ENCODE data around the gene PGA5. TPM values are rescaled to one million over a fixed set of nuclear protein-coding genes. Genes with fewer than 3 reads are reported as not detected.

The PGA5 gene
- total RNA-seq, 1 experiment from 2014 or later = not detected

- Mint-ChIP-seq H3K4me3 (ENCODE audit: unreplicated experiment) (no peak overlapping the region), H3K27ac (ENCODE audit: low read depth, unreplicated experiment) (no peak overlapping the region), H3K4me1 (ENCODE audit: insufficient read depth, unreplicated experiment) (no peaks in the 10 kb centered on the region), H3K9me3 (ENCODE audit: unreplicated experiment) (no peaks in the 10 kb centered on the region), H3K27me3 (ENCODE audit: insufficient read depth, unreplicated experiment) (no peaks in the 10 kb centered on the region), H3K36me3 (ENCODE audit: insufficient read depth, unreplicated experiment) (peaks cover 7% of the 10 kb centered on the region)
- CTCF ChIA-PET = interaction anchor here (0.7 to 1.5 kb wide), 3 partner anchors 20 to 497 kb away, joined by 3 to 4 read pairs (median 3); no protein-coding TSS in a partner anchor
- DNase-seq (ENCODE audit: unreplicated experiment) = peak; percentile 79
- BruUV-seq (replicated peaks) = no TSS peak
- TF ChIP-seq CTCF (IDR thresholded peaks at IDR 0.05; ENCODE audit: unreplicated experiment) = no peak
- intact Hi-C loops (cut with micrococcal nuclease) = no loop called here
- POLR2A ChIA-PET = interaction anchor here (0.6 to 1.4 kb wide), 5 partner anchors 24 to 1135 kb away, joined by 3 to 8 read pairs (median 3); no protein-coding TSS in a partner anchor
These were observed 32.5 kb downstream of the PGA5 start for GRCh38 chr11:61273178-61274078.

- TF ChIP-seq CTCF (IDR thresholded peaks at IDR 0.05; ENCODE audit: unreplicated experiment) = no peak
- BruUV-seq (replicated peaks) = no TSS peak
These were observed 33.1 kb downstream of the PGA5 start for GRCh38 chr11:61274084-61274483.

GRCh38 chr11:61275191-61275590 lies 34.2 kb downstream of the PGA5 start:
- Mint-ChIP-seq H3K27me3 (ENCODE audit: insufficient read depth, unreplicated experiment) (no peaks in the 10 kb centered on the region), H3K9me3 (ENCODE audit: unreplicated experiment) (no peaks in the 10 kb centered on the region), H3K36me3 (ENCODE audit: insufficient read depth, unreplicated experiment) (peaks cover 6% of the 10 kb centered on the region), H3K4me3 (ENCODE audit: unreplicated experiment) (no peak overlapping the region), H3K4me1 (ENCODE audit: insufficient read depth, unreplicated experiment) (peaks cover 2% of the 10 kb centered on the region), H3K27ac (ENCODE audit: low read depth, unreplicated experiment) (no peak overlapping the region)
- BruUV-seq (replicated peaks) = no TSS peak
- intact Hi-C loops (cut with micrococcal nuclease) = no loop called here
- ChIA-PET POLR2A (interaction anchor here (0.6 to 0.9 kb wide), 2 partner anchors 16 to 61 kb away, joined by 3 to 4 read pairs; no protein-coding TSS in a partner anchor), CTCF (interaction anchor here (1.8 kb wide), 1 partner anchor 21 kb away, joined by 10 read pairs; no protein-coding TSS in a partner anchor)
- no peak for TF ChIP-seq CTCF (IDR thresholded peaks at IDR 0.05; ENCODE audit: unreplicated experiment)
- no peak for DNase-seq (ENCODE audit: unreplicated experiment)

More at GRCh38 chr11:61274084-61274483, 33.1 kb downstream of the PGA5 start:
- H3K27ac Mint-ChIP-seq (ENCODE audit: low read depth, unreplicated experiment) = no peak overlapping the region
- peaks cover 11% of the 10 kb centered on the region for H3K36me3 Mint-ChIP-seq (ENCODE audit: insufficient read depth, unreplicated experiment)
- no peaks in the 10 kb centered on the region for H3K27me3 Mint-ChIP-seq (ENCODE audit: insufficient read depth, unreplicated experiment)
- no peak for DNase-seq (ENCODE audit: unreplicated experiment)
- POLR2A ChIA-PET = interaction anchor here (0.6 to 1.2 kb wide), 2 partner anchors 83 to 1135 kb away, joined by 3 read pairs; no protein-coding TSS in a partner anchor
- no peaks in the 10 kb centered on the region for H3K9me3 Mint-ChIP-seq (ENCODE audit: unreplicated experiment)
- CTCF ChIA-PET = interaction anchor here (1.5 kb wide), 1 partner anchor 20 kb away, joined by 3 read pairs; no protein-coding TSS in a partner anchor
- H3K4me1 Mint-ChIP-seq (ENCODE audit: insufficient read depth, unreplicated experiment) = no peaks in the 10 kb centered on the region
- no peak overlapping the region for H3K4me3 Mint-ChIP-seq (ENCODE audit: unreplicated experiment)
- intact Hi-C loops (cut with micrococcal nuclease) = no loop called here

All from MCF 10A (cell line).